Parathyroid adenoma (tissue), 2 donors: Measurements from ENCODE around the gene KANK4.

Experiments used
- H2AFZ ChIP-seq: fragments of 300-600 bp; sonication (generic); one replicate; pipeline ENCODE4 v1.7.0; 2017; ENCODE audit warnings: antibody characterized with exemption, mild to moderate bottlenecking
- H3K27ac ChIP-seq: fragments of 300-600 bp; sonication (generic); one replicate; pipeline ENCODE4 v1.7.0; 2017
- H3K27me3 ChIP-seq: fragments of 300-600 bp; sonication (generic); one replicate; pipeline ENCODE4 v1.7.0; 2017; ENCODE audit warnings: low read length; ENCODE audit not compliant: control insufficient read depth, insufficient read depth
- H3K36me3 ChIP-seq: fragments of 300-600 bp; sonication (generic); one replicate; pipeline ENCODE4 v1.7.0; 2017; ENCODE audit warnings: low read length; ENCODE audit not compliant: control insufficient read depth, insufficient read depth
- H3K4me1 ChIP-seq: fragments of 300-600 bp; sonication (generic); one replicate; pipeline ENCODE4 v1.7.0; 2017; ENCODE audit warnings: control low read depth
- H3K4me2 ChIP-seq: fragments of 300-600 bp; sonication (generic); one replicate; pipeline ENCODE4 v1.7.0; 2017; ENCODE audit warnings: low read length
- H3K4me3 ChIP-seq: fragments of 300-600 bp; sonication (generic); one replicate; pipeline ENCODE4 v1.7.0; 2017; ENCODE audit warnings: low read depth, low read length
- H3K79me2 ChIP-seq: fragments of 300-600 bp; sonication (generic); one replicate; pipeline ENCODE4 v1.7.0; 2017; ENCODE audit warnings: control low read depth
- H3K9ac ChIP-seq: fragments of 300-600 bp; sonication (generic); one replicate; pipeline ENCODE4 v1.7.0; 2017; ENCODE audit warnings: mild to moderate bottlenecking
- H3K9me3 ChIP-seq: fragments of 300-600 bp; sonication (generic); one replicate; pipeline ENCODE4 v1.7.0; 2017; ENCODE audit warnings: low read length; ENCODE audit not compliant: control insufficient read depth
- TF ChIP-seq, protein P1 (sequence below): fragments of 300-600 bp; sonication (generic); IDR thresholded peaks from one replicate; pipeline ENCODE4 v1.7.0; 2017; ENCODE audit warnings: antibody characterized with exemption, mild to moderate bottlenecking
- donor health status: primary hyperparathyroidism.

KANK4 gene

DNA sequence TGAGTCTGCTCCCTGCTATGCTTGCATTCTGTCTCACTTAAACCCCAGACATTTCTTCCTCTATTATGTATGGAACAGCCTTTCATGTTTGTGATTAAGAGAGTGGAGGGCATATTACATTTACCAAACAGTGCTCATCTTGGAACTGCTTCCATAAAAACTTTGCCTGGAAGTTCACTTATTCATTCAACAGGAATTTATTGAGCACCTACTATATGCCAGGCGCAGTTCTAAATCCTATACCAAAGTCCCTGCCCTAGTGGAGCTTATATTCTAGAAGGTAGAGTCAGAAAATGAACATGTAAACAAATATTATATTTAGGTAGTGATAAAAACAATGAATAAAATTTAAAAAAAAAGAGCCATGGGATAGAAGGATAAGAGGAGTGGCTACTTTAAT lies 49.8 kb downstream of the KANK4 start:
- no peak overlapping the region for H3K4me3 ChIP-seq
- TF ChIP-seq, protein P1, sequence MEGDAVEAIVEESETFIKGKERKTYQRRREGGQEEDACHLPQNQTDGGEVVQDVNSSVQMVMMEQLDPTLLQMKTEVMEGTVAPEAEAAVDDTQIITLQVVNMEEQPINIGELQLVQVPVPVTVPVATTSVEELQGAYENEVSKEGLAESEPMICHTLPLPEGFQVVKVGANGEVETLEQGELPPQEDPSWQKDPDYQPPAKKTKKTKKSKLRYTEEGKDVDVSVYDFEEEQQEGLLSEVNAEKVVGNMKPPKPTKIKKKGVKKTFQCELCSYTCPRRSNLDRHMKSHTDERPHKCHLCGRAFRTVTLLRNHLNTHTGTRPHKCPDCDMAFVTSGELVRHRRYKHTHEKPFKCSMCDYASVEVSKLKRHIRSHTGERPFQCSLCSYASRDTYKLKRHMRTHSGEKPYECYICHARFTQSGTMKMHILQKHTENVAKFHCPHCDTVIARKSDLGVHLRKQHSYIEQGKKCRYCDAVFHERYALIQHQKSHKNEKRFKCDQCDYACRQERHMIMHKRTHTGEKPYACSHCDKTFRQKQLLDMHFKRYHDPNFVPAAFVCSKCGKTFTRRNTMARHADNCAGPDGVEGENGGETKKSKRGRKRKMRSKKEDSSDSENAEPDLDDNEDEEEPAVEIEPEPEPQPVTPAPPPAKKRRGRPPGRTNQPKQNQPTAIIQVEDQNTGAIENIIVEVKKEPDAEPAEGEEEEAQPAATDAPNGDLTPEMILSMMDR, result no peak
- H3K27me3 ChIP-seq, result no peaks in the 10 kb centered on the region
- H3K4me2 ChIP-seq, result no peak overlapping the region
- H3K36me3 ChIP-seq, result no peaks in the 10 kb centered on the region
- H3K27ac ChIP-seq, result no peak overlapping the region
- no peaks in the 10 kb centered on the region for H3K4me1 ChIP-seq
- no peak overlapping the region for H3K9ac ChIP-seq
- H3K9me3 ChIP-seq, result no peaks in the 10 kb centered on the region
- no peaks in the 10 kb centered on the region for H3K79me2 ChIP-seq
- H2AFZ ChIP-seq, result no peak overlapping the region

DNA sequence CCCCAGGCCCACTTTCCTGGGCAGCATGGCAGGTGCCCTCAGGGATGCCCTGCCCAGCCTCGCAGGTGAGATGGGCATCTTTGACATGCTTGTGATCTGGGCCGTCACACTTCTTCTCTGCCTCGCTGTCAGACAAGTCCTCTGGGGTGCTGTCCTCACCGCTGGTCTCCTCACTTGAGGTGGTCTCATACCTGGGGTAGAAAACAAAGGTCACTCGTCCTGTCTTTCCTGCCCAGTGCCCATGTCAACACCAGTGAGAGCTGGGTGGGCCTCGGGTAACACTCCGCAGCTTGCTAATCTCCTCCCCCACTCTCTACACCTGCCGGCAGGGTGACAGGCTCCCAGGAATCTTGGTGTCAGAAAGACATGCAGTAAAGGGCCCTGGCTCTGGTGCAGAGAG lies 50.9 kb downstream of the KANK4 start:
- TF ChIP-seq, protein P1, result no peak
- Histone ChIP-seq H3K27me3 (no peaks in the 10 kb centered on the region), H2AFZ (no peak overlapping the region), H3K4me2 (no peak overlapping the region), H3K36me3 (no peaks in the 10 kb centered on the region), H3K4me3 (no peak overlapping the region), H3K79me2 (no peaks in the 10 kb centered on the region), H3K27ac (no peak overlapping the region), H3K4me1 (no peaks in the 10 kb centered on the region), H3K9ac (no peak overlapping the region), H3K9me3 (no peaks in the 10 kb centered on the region)

DNA sequence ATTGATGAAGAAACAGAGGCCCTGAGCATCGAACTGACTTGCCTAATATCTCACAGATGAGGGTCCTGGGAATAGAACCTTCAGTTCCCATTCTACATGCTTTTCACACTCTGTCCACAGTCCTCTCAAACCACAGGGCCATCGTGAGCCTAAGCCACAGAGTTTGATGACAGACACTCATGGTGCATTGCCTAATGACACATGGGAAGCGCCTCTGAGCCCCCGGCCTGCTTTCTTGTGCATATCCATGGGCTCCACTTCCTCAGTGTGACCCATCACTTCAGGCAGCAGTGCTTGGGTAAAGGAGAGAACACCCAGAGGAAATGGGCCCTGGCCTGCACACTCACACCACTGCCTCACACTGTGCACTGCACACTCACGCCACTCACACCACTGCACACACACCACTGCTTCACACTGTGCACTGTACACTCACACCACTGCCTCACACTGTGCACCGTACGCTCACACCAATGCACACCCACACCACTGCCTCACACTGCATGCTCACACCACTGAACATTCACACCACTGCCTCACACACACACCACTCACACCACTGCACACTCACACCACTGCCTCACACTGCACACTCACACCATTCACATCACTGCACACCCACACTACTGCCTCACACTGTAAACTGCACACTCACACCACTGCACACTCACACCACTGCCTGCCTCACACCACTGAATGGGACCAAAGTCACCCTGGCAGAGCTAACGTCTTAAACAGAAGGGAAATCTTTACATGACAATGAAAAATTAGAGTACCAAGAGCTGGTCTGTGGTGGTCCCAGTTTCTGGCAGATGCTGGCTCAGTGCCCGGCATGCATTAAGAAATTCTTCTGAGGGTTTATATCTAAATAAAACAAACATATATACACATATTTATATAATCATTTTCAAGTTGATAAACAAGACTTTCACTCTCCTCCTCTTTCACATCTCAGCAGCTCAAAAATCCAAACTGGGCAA lies 53.0 kb downstream of the KANK4 start:
- no peak overlapping the region for H3K27ac ChIP-seq
- no peaks in the 10 kb centered on the region for H3K9me3 ChIP-seq
- H3K4me3 ChIP-seq, result no peak overlapping the region
- H2AFZ ChIP-seq, result no peak overlapping the region
- H3K36me3 ChIP-seq, result no peaks in the 10 kb centered on the region
- H3K27me3 ChIP-seq, result no peaks in the 10 kb centered on the region
- TF ChIP-seq, protein P1, result no peak
- H3K9ac ChIP-seq, result no peak overlapping the region
- no peak overlapping the region for H3K4me2 ChIP-seq
- H3K79me2 ChIP-seq, result no peaks in the 10 kb centered on the region
- no peaks in the 10 kb centered on the region for H3K4me1 ChIP-seq

DNA sequence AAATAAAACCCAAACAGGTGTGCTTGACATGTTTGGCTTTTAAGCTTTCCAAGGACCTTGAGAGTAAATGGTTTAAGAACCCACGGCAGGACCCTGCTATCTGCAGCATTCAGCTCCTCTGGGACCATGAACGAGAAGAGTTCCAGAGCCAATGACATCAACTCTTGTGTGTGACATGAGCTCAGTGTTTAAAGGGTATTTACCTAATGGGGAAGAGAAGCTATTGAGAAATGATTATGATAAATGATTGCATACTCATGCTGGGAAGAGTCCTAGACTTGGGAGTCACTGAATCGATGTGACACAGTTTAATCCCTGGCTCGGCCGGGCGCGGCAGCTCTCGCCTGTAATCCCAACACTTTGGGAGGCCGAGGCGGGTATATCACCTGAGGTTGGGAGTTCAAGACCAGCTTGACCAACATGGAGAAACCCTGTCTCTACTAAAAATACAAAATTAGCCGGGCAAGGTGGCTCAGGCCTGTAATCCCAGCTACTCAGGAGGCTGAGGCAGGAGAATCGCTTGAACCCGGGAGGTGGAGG lies 55.4 kb downstream of the KANK4 start:
- H3K27me3 ChIP-seq, result no peaks in the 10 kb centered on the region
- no peaks in the 10 kb centered on the region for H3K36me3 ChIP-seq
- no peaks in the 10 kb centered on the region for H3K79me2 ChIP-seq
- H3K9ac ChIP-seq, result no peak overlapping the region
- H3K4me3 ChIP-seq, result no peak overlapping the region
- H3K9me3 ChIP-seq, result no peaks in the 10 kb centered on the region
- H2AFZ ChIP-seq, result no peak overlapping the region
- no peak overlapping the region for H3K4me2 ChIP-seq
- H3K27ac ChIP-seq, result no peak overlapping the region
- TF ChIP-seq, protein P1, result no peak
- H3K4me1 ChIP-seq, result no peaks in the 10 kb centered on the region
